Esophagus squamous epithelium (tissue), 5 donors: ENCODE measurements around the gene SMS. TPM values are rescaled to one million over a fixed set of nuclear protein-coding genes. Genes with fewer than 3 reads are reported as not detected.

Experiments used
- DNase-seq: peaks from one replicate; lab custom pipeline; 2025; lab: John Stamatoyannopoulos, UW
- H3K27ac ChIP-seq, 4 donors: fragments of 200-600 bp; sonication (generic); one replicate each; pipeline ENCODE4 v1.5.1; 2016 to 2019; ENCODE audit warnings: mild to moderate bottlenecking in 1 of 4
- H3K27me3 ChIP-seq, 4 donors: fragments of 200-600 bp; sonication (generic); 1 replicate in 3 of 4; 2 replicates in 1 of 4; pipeline versions ENCODE4 v1.5.1 to v1.6.0; 2017 to 2021; ENCODE audit warnings: antibody characterized with exemption in 1 of 4
- H3K36me3 ChIP-seq, 3 donors: fragments of 200-600 bp; sonication (generic); one replicate each; pipeline ENCODE4 v1.5.1; 2016 to 2019
- H3K4me1 ChIP-seq, 3 donors: fragments of 200-600 bp; sonication (generic); one replicate each; pipeline ENCODE4 v1.5.1; 2017 to 2019
- H3K4me3 ChIP-seq, 4 donors: fragments of 200-600 bp; sonication (generic); 1 replicate in 3 of 4; 2 replicates in 1 of 4; pipeline ENCODE4 v1.5.1; 2016 to 2019; ENCODE audit warnings: mild to moderate bottlenecking in 2 of 4, moderate library complexity in 1 of 4
- H3K9me3 ChIP-seq, 3 donors: fragments of 200-600 bp; sonication (generic); one replicate each; pipeline ENCODE4 v1.5.1; 2016 to 2019
- POLR2A ChIP-seq, 4 donors: fragments of 450-650 bp; IDR thresholded peaks; one replicate each; pipeline ENCODE4 v1.6.1; 2017; ENCODE audit warnings: antibody characterized with exemption in 4 of 4, mild to moderate bottlenecking in 4 of 4, moderate library complexity in 3 of 4
- WGBS, 2 donors: methylation state at CpG; one replicate each; pipeline ENCODE4 v1.1.5; 2018; 5-methylcytosine and 5-hydroxymethylcytosine counted together
- intact Hi-C: fragments of 100-400 bp; cut with DNase I; formaldehyde crosslinking; loops from one replicate; pipeline ENCODE4 v1.15.0; 2022
- total RNA-seq, 4 donors: library from RNA; depleted of rRNA; stranded (reverse); fragments of >200 nt; gene quantifications; one replicate each; pipeline ENCODE4 v1.1.0, GENCODE V29; 2016
- TF ChIP-seq, protein P1 (sequence below), 6 experiments: fragments of 450-650 bp in 4 of 6; fragments of 200-600 bp in 2 of 6; sonication (generic) in 2 of 6; IDR thresholded peaks; one replicate each; pipeline ENCODE4 v1.5.1; 2016 to 2019; ENCODE audit warnings: antibody characterized with exemption in 6 of 6, mild to moderate bottlenecking in 4 of 6, moderate library complexity in 4 of 6
- donor health status: DM: yes; HTN: yes; CAD: no.

SMS gene
- total RNA-seq, 4 donors from 2014 or later = 19.0 to 46.7 (median 31.3) TPM

DNA sequence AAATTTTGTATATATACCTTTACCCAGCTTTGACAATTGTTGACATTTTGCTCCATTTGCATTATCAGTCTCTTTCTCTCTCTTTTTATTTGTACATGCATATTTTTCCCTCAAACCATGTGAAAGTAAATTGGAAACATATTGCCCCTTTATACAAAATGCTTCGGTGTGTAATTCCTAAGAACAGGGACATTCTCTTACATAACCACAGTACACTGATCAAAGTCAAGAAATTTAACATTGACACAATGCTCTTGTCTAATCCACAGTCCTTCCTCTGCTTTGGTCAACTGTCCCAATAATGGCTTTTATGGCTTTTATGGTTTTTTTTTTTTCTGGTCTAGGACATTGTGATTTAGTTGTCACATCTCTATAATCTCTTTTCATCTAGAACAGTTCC, 9.5 kb upstream of the SMS start:
- no peak for TF ChIP-seq POLR2A (IDR thresholded peaks at IDR 0.05)
- TF ChIP-seq, protein P1, sequence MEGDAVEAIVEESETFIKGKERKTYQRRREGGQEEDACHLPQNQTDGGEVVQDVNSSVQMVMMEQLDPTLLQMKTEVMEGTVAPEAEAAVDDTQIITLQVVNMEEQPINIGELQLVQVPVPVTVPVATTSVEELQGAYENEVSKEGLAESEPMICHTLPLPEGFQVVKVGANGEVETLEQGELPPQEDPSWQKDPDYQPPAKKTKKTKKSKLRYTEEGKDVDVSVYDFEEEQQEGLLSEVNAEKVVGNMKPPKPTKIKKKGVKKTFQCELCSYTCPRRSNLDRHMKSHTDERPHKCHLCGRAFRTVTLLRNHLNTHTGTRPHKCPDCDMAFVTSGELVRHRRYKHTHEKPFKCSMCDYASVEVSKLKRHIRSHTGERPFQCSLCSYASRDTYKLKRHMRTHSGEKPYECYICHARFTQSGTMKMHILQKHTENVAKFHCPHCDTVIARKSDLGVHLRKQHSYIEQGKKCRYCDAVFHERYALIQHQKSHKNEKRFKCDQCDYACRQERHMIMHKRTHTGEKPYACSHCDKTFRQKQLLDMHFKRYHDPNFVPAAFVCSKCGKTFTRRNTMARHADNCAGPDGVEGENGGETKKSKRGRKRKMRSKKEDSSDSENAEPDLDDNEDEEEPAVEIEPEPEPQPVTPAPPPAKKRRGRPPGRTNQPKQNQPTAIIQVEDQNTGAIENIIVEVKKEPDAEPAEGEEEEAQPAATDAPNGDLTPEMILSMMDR (IDR thresholded peaks at IDR 0.05) = no peak
- H3K27ac ChIP-seq = no peak overlapping the region
- no peaks in the 10 kb centered on the region for H3K36me3 ChIP-seq
- peaks cover 0 to 12% (median 0%) of the 10 kb centered on the region in 3 donors for H3K4me1 ChIP-seq
- H3K27me3 ChIP-seq = no peaks in the 10 kb centered on the region
- intact Hi-C loops = no loop called here
- H3K4me3 ChIP-seq = no peak overlapping the region
- DNase-seq = no peak
- H3K9me3 ChIP-seq = no peaks in the 10 kb centered on the region
- WGBS, 2 donors = 89 to 90% methylated on average over 1 of the region's 1 CpG

DNA sequence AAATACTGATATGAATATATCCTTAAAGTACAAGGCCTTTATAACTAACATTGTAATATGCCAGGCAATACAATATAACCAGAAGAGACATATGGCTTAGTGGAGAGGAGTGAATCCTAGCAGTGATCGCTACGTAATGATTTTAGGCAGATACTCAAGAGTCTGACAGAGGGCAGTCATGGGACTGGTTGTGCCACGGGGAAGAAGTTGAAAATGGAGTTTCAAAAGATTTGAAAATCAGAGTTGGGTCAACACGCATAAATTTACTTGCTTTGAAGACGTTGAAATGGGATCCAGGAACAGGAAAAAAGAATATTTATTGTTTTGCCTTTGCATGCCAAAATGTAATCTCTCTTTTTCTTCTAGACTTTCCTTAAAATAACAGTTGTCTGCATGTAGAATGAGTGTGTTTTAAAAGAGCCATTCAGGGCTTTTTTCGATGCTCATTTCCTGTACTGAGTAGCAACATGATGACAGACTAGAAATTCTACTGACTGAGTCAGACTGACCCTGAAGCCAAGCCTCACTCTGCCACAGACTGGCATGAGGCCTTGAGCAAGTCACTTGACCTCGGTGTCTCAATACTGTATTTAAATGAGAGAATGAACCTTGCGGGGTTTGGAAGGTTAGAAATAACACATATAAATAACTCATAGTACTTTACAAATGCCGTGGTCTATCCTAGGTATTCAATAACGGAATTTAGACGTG, 8.1 kb upstream of the SMS start:
- Histone ChIP-seq H3K4me3 (no peak overlapping the region), H3K27me3 (no peaks in the 10 kb centered on the region), H3K27ac (peak overlapping the region in 1 of 4 donors; percentile 59), H3K36me3 (no peaks in the 10 kb centered on the region), H3K4me1 (no peaks in the 10 kb centered on the region), H3K9me3 (no peaks in the 10 kb centered on the region)
- intact Hi-C loops = no loop called here
- WGBS, 2 donors = 48 to 65% methylated on average over 11 of the region's 11 CpGs
- TF ChIP-seq POLR2A (IDR thresholded peaks at IDR 0.05) = no peak
- TF ChIP-seq, protein P1 (IDR thresholded peaks at IDR 0.05) = no peak
- DNase-seq = no peak

- H3K4me3 ChIP-seq = no peak overlapping the region
- TF ChIP-seq, protein P1 (IDR thresholded peaks at IDR 0.05) = no peak
- TF ChIP-seq POLR2A (IDR thresholded peaks at IDR 0.05) = no peak
- no peaks in the 10 kb centered on the region for H3K4me1 ChIP-seq
- WGBS, 2 donors = 81 to 85% methylated on average over 4 to 7 of the region's 7 CpGs
- no peak for DNase-seq
- no peaks in the 10 kb centered on the region for H3K9me3 ChIP-seq
- H3K27ac ChIP-seq = peak overlapping the region in 1 of 4 donors; percentile 59
- intact Hi-C loops = no loop called here
- H3K36me3 ChIP-seq = no peaks in the 10 kb centered on the region
- H3K27me3 ChIP-seq = no peaks in the 10 kb centered on the region
These were observed 7.4 kb upstream of the SMS start for GRCh38 chrX:21933077-21933476.

DNA sequence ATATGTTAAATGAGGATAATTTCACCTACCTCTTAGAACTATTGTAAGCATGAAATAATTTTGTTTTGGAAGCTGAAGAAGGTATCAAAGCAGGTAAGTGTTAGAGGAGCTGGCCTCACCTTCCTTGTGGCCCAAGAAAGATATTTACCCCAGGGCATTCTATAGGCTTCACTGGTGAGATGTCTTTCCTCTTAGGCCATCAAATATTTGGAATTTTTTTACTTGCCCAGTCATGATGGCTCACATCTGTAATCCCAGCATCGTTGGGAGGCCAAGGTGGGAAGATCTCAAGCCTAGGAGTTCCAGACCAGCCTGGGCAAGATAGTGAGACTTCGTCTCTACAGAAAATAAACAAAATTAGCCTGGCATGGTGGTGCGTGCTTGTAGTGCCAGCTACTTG, 6.1 kb upstream of the SMS start:
- Histone ChIP-seq H3K9me3 (no peaks in the 10 kb centered on the region), H3K4me1 (no peaks in the 10 kb centered on the region), H3K36me3 (no peaks in the 10 kb centered on the region), H3K4me3 (no peak overlapping the region), H3K27ac (no peak overlapping the region), H3K27me3 (no peaks in the 10 kb centered on the region)
- TF ChIP-seq, protein P1 (IDR thresholded peaks at IDR 0.05) = no peak
- TF ChIP-seq POLR2A (IDR thresholded peaks at IDR 0.05) = no peak
- WGBS, 2 donors = 63 to 82% methylated on average over 2 of the region's 3 CpGs
- DNase-seq = no peak
- intact Hi-C loops = no loop called here

- no peak for DNase-seq
- intact Hi-C loops = no loop called here
- H3K27me3 ChIP-seq = no peaks in the 10 kb centered on the region
- peak overlapping the region; percentile 55 to 89 (median 78) for H3K27ac ChIP-seq
- peaks cover 0 to 26% (median 6%) of the 10 kb centered on the region in 3 donors for H3K4me1 ChIP-seq
- TF ChIP-seq POLR2A (IDR thresholded peaks at IDR 0.05) = no peak
- TF ChIP-seq, protein P1 (IDR thresholded peaks at IDR 0.05) = no peak
- no peaks in the 10 kb centered on the region for H3K36me3 ChIP-seq
- 51 to 61% methylated on average over 5 to 10 of the region's 10 CpGs for WGBS, 2 donors
- peak overlapping the region in 3 of 4 donors; percentile 54 to 79 (median 65) for H3K4me3 ChIP-seq
- H3K9me3 ChIP-seq = no peaks in the 10 kb centered on the region
These were observed 603 bp upstream of the SMS start for GRCh38 chrX:21939906-21940305.
